Skin epidermis (tissue), 12 donors: Measurements from ENCODE around the gene DROSHA.

ENCODE experiments used
- H3K27ac ChIP-seq, 21 experiments: fragments of 200-600 bp; sonication (generic) in 11 of 21; one replicate each; pipeline ENCODE4 v1.5.0; 2020; ENCODE audit warnings: mild to moderate bottlenecking in 3 of 21, inconsistent platforms in 2 of 21, moderate library complexity in 2 of 21
- H3K4me3 ChIP-seq, 7 experiments: fragments of 200-600 bp; sonication (generic) in 2 of 7; one replicate each; pipeline ENCODE4 v1.5.0; 2020; ENCODE audit warnings: inconsistent platforms in 2 of 7, mild to moderate bottlenecking in 2 of 7, moderate library complexity in 1 of 7

DROSHA gene

DNA sequence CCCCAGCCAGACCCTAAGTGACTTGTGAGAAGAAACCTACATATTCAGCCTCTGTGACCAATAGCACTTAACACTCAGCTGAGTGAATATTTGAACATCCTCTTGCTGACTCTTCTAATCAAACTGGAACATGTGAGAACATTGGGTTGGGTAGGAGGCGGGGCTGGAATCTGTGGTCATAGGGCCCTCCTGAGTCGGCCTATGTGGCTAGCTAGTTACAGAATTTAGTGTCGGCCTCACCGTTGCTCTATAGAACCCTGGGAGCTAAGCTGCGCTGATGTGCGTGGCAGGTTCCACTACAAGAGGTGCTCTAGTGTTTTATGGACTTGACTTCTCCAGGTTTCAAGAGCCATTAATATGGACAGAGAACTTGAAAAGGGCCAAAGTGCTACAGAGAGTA lies 138.8 kb downstream of the DROSHA start:
- no peak overlapping the region for H3K4me3 ChIP-seq

DNA sequence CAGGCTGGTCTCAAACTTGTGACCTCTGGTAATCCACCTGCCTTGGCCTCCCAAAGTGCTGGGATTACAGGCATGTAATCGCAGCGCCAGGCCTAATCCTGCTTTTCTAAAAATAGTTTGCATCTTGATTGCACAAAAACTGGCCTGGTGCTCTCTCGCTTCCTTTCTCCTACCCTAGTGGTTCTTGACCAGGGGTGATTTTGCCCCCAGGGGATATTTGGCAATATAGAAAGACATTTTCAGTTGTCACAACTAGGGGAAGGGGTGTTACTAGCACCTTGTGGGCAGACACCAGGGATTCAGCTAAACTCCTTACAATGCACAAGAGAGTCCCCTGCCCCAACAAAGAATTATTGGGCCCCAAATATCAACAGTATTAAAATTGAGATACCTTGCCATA lies 139.8 kb downstream of the DROSHA start:
- H3K27ac ChIP-seq = no peak overlapping the region

More for the DNA sequence above, 138.8 kb downstream of the DROSHA start:
- H3K27ac ChIP-seq = no peak overlapping the region

DNA sequence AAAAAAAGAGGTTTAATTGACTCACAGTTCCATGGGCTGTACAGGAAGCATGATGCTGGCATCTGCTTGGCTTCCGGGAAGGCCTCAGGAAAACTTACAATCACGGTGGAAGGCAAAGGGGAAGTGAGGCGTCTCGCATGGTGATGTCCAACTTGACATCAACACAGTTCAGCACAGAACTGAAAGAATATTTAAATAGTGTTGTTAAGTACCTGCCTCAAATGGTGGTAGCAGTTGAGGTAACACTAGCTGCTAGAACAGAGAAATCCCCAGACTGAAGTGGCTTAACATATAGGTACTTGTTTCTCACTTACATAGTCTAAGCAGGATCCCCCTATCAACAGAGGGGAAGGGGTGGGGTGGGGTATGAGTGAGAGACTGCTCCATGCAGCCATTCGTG lies 141.6 kb downstream of the DROSHA start:
- Histone ChIP-seq H3K4me3 (no peak overlapping the region), H3K27ac (no peak overlapping the region)

More for the DNA sequence above, 139.8 kb downstream of the DROSHA start:
- no peak overlapping the region for H3K4me3 ChIP-seq

DNA sequence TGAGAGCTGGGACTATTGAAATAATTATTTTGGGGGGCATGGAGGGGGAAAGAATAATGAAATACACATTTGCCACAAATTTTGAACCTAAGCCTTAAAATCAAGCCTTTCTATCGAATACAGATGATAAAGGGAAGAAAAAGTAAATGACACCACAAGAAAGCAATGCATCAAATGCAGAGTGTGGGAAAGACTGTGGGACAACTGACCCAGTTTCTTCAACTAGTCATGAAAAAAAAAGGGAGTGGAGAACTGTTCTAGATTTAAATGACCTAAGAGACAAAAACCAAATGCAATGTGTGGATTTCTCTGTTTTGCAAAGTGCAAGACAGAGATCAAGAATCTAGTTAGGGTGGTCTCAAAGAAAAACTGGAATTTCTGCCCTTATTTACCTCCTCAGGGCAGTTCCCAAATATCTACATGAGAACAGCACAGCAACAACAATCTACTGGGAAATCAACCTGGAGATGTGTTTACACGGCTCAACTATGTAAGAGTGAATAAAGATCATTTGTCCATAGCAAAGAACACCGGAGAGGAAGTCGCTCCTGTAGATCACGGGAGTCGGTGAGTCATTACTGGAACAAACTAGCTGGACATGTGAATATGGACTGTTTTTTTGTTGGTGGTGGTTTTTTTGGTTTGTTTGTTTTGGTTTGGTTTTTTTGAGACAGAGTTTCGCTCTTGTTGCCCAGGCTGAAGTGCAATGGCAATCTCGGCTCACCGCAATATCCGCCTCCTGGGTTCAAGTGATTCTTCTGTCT lies 145.9 kb downstream of the DROSHA start:
- no peak overlapping the region for H3K27ac ChIP-seq

DNA sequence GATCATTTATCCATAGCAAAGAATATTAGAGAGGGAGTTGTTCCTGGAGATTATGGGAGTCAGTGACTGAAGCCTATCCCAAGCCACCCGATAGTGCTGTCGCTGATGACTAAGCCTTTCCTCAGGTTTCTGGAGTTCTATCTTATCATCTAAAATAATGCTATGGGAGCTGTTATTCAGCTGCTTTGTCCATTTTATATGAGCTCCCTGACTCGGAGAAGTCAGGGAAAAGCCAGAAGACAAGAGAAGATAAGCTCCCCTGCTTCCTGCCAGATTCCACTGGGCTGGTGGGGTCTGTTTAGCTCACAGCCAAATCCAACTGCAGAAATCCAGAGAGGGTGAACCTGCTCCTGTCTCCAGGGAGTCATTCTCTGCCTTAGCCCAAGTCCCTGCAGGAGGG lies 148.2 kb downstream of the DROSHA start:
- Histone ChIP-seq H3K4me3 (no peak overlapping the region), H3K27ac (no peak overlapping the region)

More for the DNA sequence above, 145.9 kb downstream of the DROSHA start:
- H3K4me3 ChIP-seq = no peak overlapping the region

DNA sequence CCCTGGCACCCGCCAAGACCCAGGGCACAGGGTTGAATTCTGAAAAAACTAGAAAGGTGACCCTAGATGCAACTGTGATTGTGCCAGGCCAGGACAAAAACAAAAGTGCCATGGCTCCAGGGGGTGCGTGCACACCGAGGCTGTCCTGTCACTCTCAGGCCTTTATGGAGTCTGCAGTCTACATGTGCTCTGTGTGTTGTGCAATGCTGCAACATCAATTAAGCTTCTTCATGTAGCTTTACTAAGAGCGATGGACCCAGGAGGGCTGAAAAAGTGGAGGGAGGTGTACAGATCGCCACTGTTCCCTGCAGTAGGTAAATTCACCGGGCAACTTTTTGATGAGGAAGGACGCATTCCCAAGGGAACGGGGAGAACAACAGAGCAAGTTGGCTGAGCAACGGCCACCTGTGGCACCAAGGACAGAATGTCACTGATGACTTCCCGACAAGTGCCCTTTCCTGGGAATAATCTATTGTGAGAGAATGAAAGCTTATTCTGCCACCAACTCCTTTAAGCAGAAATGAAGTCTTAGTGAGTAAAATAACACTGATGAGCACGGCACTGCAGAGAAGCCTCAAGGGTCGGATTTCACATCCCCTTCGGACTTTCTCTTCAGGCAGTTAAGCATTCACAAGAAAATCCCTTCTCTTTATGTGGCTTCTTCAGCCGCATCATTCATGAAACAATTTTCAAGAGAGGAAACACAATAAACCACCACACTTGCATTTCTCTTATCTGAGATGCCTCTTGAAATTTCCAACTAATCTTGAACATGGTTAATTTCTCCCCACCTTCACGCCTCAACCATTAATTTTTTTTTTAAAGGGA lies 149.6 kb downstream of the DROSHA start:
- H3K4me3 ChIP-seq = no peak overlapping the region
- no peak overlapping the region for H3K27ac ChIP-seq

DNA sequence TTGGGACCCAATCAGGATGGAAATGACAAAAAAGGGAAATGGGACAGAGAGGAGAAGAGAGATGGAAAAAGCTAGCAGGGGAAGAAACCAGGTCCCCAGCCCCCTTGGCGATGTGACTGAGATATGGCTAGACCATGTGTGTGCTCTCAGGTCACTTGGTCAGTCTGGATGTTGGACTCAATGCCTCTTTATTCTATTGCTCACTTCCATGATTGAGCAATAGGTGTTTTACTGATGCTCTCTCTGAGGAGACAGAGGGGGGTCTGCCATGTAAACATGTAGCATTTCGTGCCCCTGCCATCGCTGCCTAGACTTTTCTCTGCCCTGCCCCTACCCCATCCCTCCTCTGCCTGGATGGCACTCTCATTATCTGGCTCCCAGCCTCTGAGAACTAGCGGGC lies 150.6 kb downstream of the DROSHA start:
- H3K4me3 ChIP-seq = no peak overlapping the region
- H3K27ac ChIP-seq = no peak overlapping the region

DNA sequence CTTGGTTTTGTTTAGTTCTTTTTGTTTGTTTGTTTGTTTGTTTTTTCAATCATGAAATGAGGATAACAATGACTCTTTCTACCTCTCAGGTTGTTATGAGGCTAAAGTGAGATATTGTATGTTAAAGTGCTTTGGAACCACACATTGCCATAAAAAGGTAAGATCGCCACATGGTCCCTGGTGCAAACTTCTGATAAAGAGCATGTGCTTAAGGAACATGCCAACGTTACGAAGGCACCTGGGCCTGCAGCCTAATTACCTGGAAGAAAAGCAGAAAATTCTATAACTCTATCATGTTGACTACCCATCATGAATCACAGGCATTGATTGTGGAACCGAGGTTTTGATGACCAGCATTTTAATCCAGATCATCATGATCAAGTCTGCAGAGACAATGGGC lies 151.8 kb downstream of the DROSHA start:
- H3K4me3 ChIP-seq = no peak overlapping the region

DNA sequence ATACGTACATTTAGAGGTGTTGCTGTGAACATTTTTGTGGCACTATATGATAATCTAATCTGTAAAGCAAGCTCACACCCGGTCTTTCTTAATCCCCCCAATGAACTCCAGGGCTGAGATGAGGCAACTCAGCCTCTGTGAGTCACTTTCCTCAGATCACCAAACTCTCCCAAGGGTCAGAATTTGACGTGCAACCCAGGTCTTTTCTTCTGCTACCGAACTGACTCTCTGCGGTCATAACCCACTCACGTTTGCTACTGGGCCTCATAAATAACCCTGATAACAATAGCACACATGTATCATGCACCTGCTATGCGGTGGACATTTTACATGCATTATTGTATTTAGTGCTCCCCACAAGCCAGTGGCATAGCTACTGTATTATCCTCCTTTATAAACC lies 153.1 kb downstream of the DROSHA start:
- no peak overlapping the region for H3K27ac ChIP-seq
- no peak overlapping the region for H3K4me3 ChIP-seq

More for the DNA sequence above, 151.8 kb downstream of the DROSHA start:
- no peak overlapping the region for H3K27ac ChIP-seq

DNA sequence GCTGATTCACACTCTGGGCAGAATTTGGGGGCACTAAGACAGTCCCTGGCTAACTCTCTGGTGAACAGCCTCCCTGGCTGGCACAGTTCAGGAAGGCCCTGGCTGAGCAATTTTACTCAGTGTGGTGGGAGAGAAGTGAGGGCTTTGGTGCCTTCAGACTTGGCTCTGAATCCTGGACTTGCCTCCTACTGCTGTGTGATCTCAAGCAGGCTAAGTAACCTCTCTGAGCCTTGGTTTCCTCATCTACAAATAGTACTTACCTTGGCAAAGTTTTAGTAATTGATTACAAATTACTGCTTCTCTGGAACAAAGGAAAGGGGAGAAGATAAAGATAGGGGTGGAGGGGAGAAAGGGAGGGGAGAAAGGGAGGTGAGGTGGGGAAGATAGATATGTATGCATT lies 153.8 kb downstream of the DROSHA start:
- Histone ChIP-seq H3K27ac (no peak overlapping the region), H3K4me3 (no peak overlapping the region)

DNA sequence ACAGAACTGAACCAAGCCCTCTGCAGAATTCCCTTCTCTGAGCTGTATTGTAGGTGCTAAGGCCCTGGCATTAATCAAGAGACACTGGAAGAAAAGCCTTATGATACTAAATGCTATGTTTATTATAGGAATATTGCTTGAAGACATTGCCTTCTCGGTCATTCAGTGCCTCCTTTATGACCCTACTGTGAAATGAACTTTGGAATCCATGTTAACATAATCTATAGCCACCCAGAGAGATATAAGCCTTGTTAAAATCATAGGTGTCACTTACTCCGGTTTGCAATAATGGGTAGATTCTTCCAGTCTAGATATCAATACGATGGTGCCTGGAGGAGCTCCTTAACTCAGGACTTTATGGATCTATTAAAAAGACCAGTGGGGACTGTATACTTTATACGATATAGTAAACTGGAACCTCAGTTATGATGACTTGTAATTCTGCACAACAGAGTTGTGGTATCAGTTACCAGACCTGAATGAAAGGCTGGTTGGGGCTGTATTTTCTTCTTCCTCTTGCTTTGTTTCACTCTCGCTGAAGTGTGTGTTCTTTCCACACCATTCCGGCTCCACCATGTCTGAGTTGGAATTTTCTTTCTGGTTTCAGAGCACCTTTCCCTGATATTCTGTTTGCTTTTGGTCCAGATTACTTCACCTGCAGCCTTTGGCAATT lies 154.5 kb downstream of the DROSHA start:
- no peak overlapping the region for H3K27ac ChIP-seq

DNA sequence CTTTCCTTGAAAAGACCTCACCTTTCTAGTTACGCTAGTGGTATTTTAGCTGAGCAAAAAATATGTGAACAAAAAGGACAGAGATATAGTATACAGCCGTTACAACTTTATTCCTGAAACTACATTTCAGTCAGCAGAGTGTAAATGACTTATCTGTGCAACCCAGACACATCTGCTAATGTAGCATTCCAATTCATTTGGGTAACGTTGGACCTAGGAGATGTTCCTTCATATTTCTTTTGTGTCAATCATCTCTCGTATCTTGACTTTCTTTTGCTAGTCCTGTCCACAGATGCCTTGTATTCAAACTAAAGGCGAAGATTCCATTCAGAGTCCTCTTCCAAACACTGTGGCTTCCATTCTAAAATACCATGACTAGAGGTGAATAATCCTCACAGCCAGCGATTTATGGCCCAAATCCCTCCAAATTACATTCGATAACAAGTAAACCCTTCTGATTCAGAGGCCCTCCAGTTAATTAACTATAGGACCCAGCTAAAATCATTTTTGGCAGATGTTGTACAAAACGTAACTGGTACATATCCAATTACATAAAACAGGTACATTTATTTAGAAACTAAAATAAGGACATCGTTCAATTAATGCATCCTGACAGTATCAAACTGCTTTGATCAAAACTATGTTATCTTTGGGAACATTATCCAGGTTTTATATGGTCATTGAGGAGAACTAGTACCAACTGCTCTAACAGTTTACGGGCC lies 155.7 kb downstream of the DROSHA start:
- Histone ChIP-seq H3K4me3 (no peak overlapping the region), H3K27ac (no peak overlapping the region)

More for the DNA sequence above, 154.5 kb downstream of the DROSHA start:
- no peak overlapping the region for H3K4me3 ChIP-seq

DNA sequence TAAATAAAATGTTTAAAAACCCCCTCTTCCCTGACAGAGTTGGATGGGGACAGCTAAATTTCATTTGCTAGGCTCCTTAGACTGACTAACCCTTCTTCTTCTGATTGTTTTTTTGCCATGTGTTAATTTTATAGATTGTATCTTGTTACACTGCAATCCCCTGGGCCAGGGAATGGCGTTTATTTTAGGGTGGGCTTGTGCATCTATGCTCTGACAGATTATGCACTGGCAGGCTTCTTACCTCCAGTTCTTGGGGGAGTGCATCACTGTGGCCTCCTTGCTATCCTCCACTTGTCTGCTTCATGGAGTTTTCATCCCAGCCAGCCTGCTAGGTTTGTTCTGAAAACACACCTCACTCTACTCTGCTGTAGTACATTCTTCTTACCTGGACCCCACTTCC lies 159.8 kb downstream of the DROSHA start:
- no peak overlapping the region for H3K27ac ChIP-seq
- no peak overlapping the region for H3K4me3 ChIP-seq

DNA sequence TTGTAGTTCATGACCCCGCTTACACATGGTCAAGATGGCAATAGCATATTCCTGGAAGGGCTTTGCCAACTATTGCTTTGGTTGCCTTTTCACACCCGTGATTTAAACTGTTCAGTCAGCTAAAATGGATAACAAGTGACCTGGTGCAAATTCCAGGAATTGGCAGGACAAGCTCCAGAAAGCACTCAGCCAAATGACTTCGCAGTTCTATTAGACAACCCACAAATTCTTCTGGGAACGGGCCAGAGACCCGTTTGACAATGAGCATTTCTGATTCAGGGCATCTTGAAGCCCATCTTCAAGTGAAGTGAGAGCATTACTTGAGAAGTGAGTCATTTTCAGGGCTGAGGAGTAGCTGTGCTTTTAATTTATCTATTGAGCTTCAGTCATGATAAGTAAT lies 165.0 kb downstream of the DROSHA start:
- no peak overlapping the region for H3K4me3 ChIP-seq
- H3K27ac ChIP-seq = no peak overlapping the region

DNA sequence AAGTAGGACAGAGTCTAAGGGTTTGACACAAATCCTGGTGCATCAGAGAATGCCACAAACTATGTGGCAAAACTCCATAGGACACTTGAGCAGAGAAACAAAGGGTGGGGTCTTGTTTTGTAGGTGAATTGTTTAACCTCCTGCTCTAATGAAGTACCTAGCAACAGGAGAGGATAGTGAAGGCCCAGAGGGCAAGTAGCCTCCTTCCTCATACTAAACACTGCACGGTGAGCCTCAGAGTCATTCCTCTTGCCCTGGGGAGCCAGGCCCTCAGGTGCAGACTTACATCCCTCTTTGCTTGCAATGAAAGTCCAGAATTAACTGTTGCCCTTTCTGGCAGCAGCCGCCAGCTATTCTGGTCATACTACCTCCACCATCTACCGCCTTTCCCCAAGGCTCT lies 166.1 kb downstream of the DROSHA start:
- no peak overlapping the region for H3K4me3 ChIP-seq
- no peak overlapping the region for H3K27ac ChIP-seq

DNA sequence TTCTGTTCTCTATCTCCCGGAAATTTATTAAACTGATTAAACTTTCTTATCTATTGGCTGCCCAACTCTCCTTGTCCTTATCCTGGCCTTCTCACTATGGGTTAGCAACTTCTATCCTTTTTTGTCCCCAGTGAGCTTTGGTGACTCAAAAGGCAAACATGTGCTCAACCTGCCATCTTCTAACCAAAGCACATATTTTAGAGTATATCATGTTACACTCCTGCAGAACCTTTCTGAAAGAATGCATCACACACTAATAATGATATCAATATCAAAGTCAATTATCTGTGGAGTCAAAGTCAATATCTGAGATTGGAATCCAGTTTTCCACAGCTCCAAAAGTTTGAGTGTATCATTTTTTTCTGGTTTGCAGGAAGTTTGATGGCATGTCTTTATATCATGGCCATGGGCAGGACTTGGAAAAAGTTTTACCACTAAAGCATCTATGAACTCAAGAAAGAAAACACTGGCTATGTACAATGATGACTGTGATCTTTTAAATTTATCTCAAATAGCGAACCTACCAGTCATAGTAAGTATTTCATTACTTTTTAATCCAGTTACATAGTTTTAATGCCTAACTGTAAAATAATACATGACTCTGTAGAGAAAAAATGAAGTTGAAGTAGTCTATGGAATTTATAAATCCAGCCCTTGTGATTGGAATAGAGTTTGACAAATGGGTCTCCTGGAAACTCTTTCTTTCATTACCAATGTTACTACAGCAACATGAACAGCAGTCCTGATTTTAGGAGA lies 166.8 kb downstream of the DROSHA start:
- H3K4me3 ChIP-seq = no peak overlapping the region

DNA sequence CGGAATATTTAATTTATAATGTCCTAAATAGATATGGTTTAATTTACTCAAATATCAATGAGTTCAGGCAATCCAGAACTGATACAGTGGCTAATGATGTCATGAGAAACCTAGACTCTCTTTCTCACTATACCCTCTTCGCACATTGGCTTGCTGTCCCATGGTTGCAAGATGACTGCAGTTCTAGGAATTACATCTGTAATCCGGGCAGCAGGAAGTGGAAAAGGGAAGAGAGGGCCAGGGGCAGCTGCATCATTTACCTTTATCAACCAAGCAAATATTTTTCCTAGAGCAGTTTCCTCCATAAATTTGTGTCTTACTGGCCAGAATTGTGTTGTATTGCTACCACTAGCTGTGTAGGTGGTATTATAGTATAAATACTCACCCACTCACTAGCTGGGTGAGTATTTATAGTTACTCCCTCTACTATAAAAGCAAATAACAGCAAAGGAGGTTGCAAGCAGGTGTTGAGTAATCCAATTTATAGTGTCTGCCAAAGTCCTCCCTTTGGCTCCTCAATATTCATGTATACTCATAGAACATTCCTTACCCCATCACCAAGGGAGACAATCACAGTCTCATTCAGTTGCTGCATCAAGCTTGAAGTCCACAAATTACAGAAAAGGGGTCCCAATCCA lies 168.8 kb downstream of the DROSHA start:
- no peak overlapping the region for H3K27ac ChIP-seq
- H3K4me3 ChIP-seq = no peak overlapping the region

More for the DNA sequence above, 166.8 kb downstream of the DROSHA start:
- H3K27ac ChIP-seq = no peak overlapping the region

DNA sequence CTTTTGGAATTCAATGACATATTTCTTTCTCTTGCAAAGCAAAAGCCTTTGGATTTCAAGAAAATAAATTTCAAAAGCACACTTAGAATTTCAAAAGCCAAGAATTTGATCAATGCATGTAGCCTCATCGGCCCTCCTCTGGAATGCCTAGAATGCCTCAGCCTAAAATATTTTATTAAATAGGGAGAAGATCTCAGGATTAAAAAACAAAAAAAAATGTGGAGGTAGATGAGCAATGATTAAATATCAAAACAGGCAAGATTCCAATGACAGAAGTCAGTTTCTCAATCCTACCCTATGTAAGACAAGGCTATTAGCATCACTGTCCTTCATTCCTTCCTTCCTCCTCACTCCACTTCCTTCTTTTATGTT lies 169.4 kb downstream of the DROSHA start:
- Histone ChIP-seq H3K4me3 (no peak overlapping the region), H3K27ac (no peak overlapping the region)
